GM10248 (cell line): Measurements from ENCODE around the gene PDCD11.

Experiments used
- CTCF ChIA-PET: fragments of 300-600 bp; sonication (Branson Sonifier 250); formaldehyde crosslinking; extraction: SDS; loops from one replicate; lab custom pipeline; 2021; ENCODE audit warnings: antibody characterized with exemption; lab: Yijun Ruan, JAX
- POLR2A ChIA-PET: fragments of 350-650 bp; sonication (Branson Sonifier 250); formaldehyde crosslinking; extraction: SDS; loops from one replicate; lab custom pipeline; 2020; ENCODE audit warnings: antibody characterized with exemption; lab: Yijun Ruan, JAX
- DNase-seq: peaks from one replicate; pipeline ENCODE4 v3.0.0; 2012; ENCODE audit errors: extremely low spot score
- CTCF ChIP-seq: IDR thresholded peaks from 2 replicates; pipeline ENCODE4 v1.5.1; 2012; ENCODE audit warnings: mild to moderate bottlenecking, low read depth; ENCODE audit errors: extremely low read depth, missing control alignments, control extremely low read depth

PDCD11 gene

GRCh38 chr10:103487410-103487708 lies 90.9 kb downstream of the PDCD11 start:
- no peak for TF ChIP-seq CTCF
- POLR2A ChIA-PET: no interaction called here
- no peak for DNase-seq
- CTCF ChIA-PET: interaction anchor here (2.6 to 5.3 kb wide), 3 partner anchors 11 to 75 kb away, joined by 12 to 135 read pairs (median 15); no protein-coding TSS in a partner anchor

DNA sequence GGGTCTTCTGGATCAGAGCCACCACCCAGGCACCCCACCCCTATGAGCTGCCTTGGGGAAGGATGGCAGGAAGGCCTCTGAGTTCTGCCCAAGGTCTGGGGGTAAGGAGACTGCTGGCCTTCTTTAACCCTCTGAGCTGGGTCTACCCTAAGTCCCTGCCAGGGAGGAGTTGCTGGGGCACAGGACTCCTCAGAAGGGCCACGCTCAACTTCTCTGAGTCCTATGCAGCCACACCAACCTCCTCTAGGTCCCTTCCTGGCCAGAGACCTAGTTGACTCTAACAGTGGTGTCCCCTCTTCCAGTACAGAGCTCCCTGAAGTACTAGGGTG lies 94.5 kb downstream of the PDCD11 start:
- DNase-seq: no peak
- ChIA-PET POLR2A (interaction anchor here (0.8 kb wide), 1 partner anchor 40 kb away, joined by 4 read pairs; no protein-coding TSS in a partner anchor), CTCF (interaction anchor here (0.9 to 7.9 kb wide), 7 partner anchors 6 to 573 kb away, joined by 3 to 69 read pairs (median 5); partner anchors contain the start of gene CNNM2)
- TF ChIP-seq CTCF: no peak

- DNase-seq: no peak
- ChIA-PET POLR2A (no interaction called here), CTCF (interaction anchor here (0.8 to 7.9 kb wide), 14 partner anchors 7 to 574 kb away, joined by 3 to 69 read pairs (median 3); partner anchors contain the start of genes ATP5MK and CNNM2)
- no peak for TF ChIP-seq CTCF
Observed at GRCh38 chr10:103491729-103492364, 95.4 kb downstream of the PDCD11 start.

- no peak for DNase-seq
- TF ChIP-seq CTCF: no peak
- POLR2A ChIA-PET: no interaction called here
- CTCF ChIA-PET: interaction anchor here (0.8 to 7.9 kb wide), 18 partner anchors 8 to 193 kb away, joined by 3 to 69 read pairs (median 3); partner anchors contain the start of gene ATP5MK
Observed at GRCh38 chr10:103492655-103493261, 96.3 kb downstream of the PDCD11 start.

DNA sequence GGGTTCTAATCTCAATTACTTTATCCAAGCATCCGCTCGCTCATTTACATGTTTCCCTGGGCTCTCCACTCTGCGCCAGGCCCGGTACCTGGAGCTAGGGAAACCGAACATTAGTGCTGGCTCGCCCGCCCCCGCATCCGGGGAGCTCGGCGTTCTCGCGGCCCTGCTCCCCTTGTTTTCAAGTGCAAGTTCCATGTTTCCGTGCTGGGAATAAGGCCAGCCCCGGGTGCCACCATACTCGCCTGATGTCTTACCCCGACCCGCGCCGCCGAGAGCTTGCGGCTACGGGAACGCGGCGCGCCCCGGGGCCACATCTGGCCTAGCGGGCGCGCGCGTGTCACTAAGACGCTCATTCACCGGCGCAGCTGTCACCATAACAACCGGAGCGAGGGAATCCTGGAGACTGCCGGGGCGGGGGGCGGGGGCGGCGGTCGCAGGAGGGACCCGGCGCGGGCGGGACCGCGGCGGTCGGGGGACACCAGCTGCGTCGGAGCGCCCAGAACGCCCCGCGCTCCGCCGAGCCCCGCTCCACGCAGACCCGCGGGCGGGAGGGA lies 97.0 kb downstream of the PDCD11 start, which contains the start of gene NEURL1:
Gene NEURL1, plus strand, starts transcription at position 344 of the 554 bp plus-strand sequence. CDS start 683 bp downstream, outside the sequence.
- ChIA-PET POLR2A (no interaction called here), CTCF (interaction anchor here (0.9 to 7.9 kb wide), 13 partner anchors 9 to 106 kb away, joined by 3 to 69 read pairs (median 4); partner anchors contain the start of gene ATP5MK)
- no peak for DNase-seq
- no peak for TF ChIP-seq CTCF

- DNase-seq: peak; percentile 44
- no peak for TF ChIP-seq CTCF
- ChIA-PET POLR2A (no interaction called here), CTCF (interaction anchor here (1.0 to 7.9 kb wide), 9 partner anchors 9 to 105 kb away, joined by 3 to 69 read pairs (median 4); no protein-coding TSS in a partner anchor)
Observed at GRCh38 chr10:103493916-103494877, 97.8 kb downstream of the PDCD11 start.
